ENCODE data around the gene ARHGAP30.

ARHGAP30 gene

DNA sequence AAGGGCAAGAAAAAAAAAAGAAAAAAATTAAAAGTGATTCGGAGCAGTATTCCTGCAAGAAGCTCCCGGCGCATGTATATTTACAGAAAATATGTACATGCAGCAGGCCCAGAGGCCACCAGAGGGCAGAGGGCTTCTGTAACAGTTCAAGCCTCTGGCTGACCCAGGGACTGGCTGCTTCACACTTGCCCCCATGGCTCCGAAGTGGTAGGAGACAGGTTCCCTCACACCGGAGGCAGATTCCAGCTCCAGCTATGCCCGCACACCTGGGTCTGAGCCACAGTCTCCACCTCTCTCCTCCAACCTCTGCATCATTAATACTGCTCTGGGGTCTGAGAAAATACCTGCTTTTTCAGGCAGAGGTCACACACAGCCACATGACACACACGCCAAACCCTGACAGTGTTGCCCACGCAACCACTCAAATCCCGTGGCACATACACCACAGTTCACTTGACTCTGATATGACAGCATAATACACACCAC lies 2.2 kb upstream of the ARHGAP30 start:
- peaks cover 34% of the 10 kb centered on the region for H3K4me1 ChIP-seq (ENCODE audit: control insufficient read depth, low read length)
- no peaks in the 10 kb centered on the region for H3K9me2 ChIP-seq (replicated peaks; ENCODE audit: control insufficient read depth, low read length)
- peaks cover 20% of the 10 kb centered on the region for H3K36me3 ChIP-seq (ENCODE audit: control insufficient read depth, low read length)
- H3K9me3 ChIP-seq (ENCODE audit: control insufficient read depth, insufficient read depth, low read length): no peaks in the 10 kb centered on the region
- H4K20me1 ChIP-seq (ENCODE audit: control insufficient read depth, insufficient read depth, low read depth, low read length): peaks cover 4% of the 10 kb centered on the region; the same call in 1 of the 2 replicates
- TF ChIP-seq, protein P1, sequence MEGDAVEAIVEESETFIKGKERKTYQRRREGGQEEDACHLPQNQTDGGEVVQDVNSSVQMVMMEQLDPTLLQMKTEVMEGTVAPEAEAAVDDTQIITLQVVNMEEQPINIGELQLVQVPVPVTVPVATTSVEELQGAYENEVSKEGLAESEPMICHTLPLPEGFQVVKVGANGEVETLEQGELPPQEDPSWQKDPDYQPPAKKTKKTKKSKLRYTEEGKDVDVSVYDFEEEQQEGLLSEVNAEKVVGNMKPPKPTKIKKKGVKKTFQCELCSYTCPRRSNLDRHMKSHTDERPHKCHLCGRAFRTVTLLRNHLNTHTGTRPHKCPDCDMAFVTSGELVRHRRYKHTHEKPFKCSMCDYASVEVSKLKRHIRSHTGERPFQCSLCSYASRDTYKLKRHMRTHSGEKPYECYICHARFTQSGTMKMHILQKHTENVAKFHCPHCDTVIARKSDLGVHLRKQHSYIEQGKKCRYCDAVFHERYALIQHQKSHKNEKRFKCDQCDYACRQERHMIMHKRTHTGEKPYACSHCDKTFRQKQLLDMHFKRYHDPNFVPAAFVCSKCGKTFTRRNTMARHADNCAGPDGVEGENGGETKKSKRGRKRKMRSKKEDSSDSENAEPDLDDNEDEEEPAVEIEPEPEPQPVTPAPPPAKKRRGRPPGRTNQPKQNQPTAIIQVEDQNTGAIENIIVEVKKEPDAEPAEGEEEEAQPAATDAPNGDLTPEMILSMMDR (IDR thresholded peaks at IDR 0.05; ENCODE audit: low read depth, low read length, poor library complexity, severe bottlenecking): peak; percentile 61
- no peak for TF ChIP-seq EZH2phosphoT487 (IDR thresholded peaks at IDR 0.05; ENCODE audit: borderline replicate concordance, low read length)
- no peak overlapping the region for H3K4me3 ChIP-seq (ENCODE audit: low read length)
- no peak overlapping the region for H3K27ac ChIP-seq (ENCODE audit: low read depth, low read length)
- no peaks in the 10 kb centered on the region for H3K27me3 ChIP-seq (ENCODE audit: control insufficient read depth, low read length)
- H3F3A ChIP-seq (ENCODE audit: control insufficient read depth, insufficient read depth): peaks cover 2% of the 10 kb centered on the region; the same call in 1 of the 2 replicates
- peaks cover 28% of the 10 kb centered on the region for H3K79me2 ChIP-seq (ENCODE audit: control insufficient read depth, low read length)
- no peak overlapping the region for H3K4me2 ChIP-seq (ENCODE audit: low read length)

DNA sequence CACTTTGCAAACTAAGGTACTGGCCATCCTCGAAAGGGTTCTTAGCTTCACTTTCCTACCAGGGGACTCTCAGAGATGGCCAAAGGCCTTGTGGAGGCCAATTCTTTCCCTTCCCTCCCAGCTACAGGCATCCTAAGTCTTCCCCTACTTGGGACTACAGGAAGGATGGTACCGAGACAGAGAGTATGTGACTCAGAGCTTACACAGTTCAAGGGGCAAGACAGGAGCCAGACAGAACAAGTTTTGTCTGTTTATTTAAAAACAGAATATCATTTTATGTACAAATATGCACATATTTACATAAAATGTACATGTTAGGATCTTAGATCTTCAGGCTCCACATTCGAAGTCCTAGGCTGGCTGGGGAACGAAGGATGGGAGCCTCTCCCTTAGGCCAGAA lies 1.1 kb upstream of the ARHGAP30 start:
- peaks cover 38% of the 10 kb centered on the region for H3K4me1 ChIP-seq (ENCODE audit: control insufficient read depth, low read length)
- no peak for TF ChIP-seq EZH2phosphoT487 (IDR thresholded peaks at IDR 0.05; ENCODE audit: borderline replicate concordance, low read length)
- TF ChIP-seq, protein P1 (IDR thresholded peaks at IDR 0.05; ENCODE audit: low read depth, low read length, poor library complexity, severe bottlenecking): no peak
- H3K79me2 ChIP-seq (ENCODE audit: control insufficient read depth, low read length): peaks cover 39% of the 10 kb centered on the region
- H3K9me3 ChIP-seq (ENCODE audit: control insufficient read depth, insufficient read depth, low read length): no peaks in the 10 kb centered on the region
- peaks cover 10% of the 10 kb centered on the region; the same call in 1 of the 2 replicates for H4K20me1 ChIP-seq (ENCODE audit: control insufficient read depth, insufficient read depth, low read depth, low read length)
- no peaks in the 10 kb centered on the region for H3K9me2 ChIP-seq (replicated peaks; ENCODE audit: control insufficient read depth, low read length)
- no peak overlapping the region for H3K27ac ChIP-seq (ENCODE audit: low read depth, low read length)
- peaks cover 30% of the 10 kb centered on the region for H3K36me3 ChIP-seq (ENCODE audit: control insufficient read depth, low read length)
- no peaks in the 10 kb centered on the region for H3K27me3 ChIP-seq (ENCODE audit: control insufficient read depth, low read length)
- H3K4me3 ChIP-seq (ENCODE audit: low read length): no peak overlapping the region
- no peak overlapping the region for H3K4me2 ChIP-seq (ENCODE audit: low read length)
- peaks cover 2% of the 10 kb centered on the region; the same call in 1 of the 2 replicates for H3F3A ChIP-seq (ENCODE audit: control insufficient read depth, insufficient read depth)

DNA sequence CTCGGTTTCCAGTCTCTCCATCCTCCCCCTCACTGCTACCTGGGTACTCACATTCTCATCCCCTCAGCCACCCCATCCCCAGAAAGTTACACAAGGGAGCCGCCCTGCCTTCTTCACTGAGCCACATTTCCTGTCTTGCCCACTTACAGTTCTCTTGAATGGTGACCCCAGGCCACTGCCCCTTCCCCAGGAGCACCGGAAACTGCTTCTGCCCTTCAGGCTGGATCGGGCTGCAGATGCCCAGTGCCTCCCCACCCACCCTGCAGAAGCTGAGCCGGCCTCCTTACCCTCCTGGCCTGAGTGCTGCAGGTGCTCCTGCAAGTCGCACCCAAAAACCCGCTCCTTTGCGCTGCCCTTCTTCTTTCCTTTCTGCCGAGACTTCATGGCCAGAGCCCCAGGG lies 450 bp downstream of the ARHGAP30 start:
- peaks cover 2% of the 10 kb centered on the region; the same call in 1 of the 2 replicates for H3F3A ChIP-seq (ENCODE audit: control insufficient read depth, insufficient read depth)
- peaks cover 38% of the 10 kb centered on the region for H3K4me1 ChIP-seq (ENCODE audit: control insufficient read depth, low read length)
- peaks cover 32% of the 10 kb centered on the region for H3K36me3 ChIP-seq (ENCODE audit: control insufficient read depth, low read length)
- peak overlapping the region; percentile 91 for H3K27ac ChIP-seq (ENCODE audit: low read depth, low read length)
- H3K27me3 ChIP-seq (ENCODE audit: control insufficient read depth, low read length): no peaks in the 10 kb centered on the region
- H3K4me2 ChIP-seq (ENCODE audit: low read length): peak overlapping the region; percentile 94
- H4K20me1 ChIP-seq (ENCODE audit: control insufficient read depth, insufficient read depth, low read depth, low read length): peaks cover 10% of the 10 kb centered on the region; the same call in 1 of the 2 replicates
- H3K4me3 ChIP-seq (ENCODE audit: low read length): peak overlapping the region; percentile 97
- no peaks in the 10 kb centered on the region for H3K9me3 ChIP-seq (ENCODE audit: control insufficient read depth, insufficient read depth, low read length)
- H3K9me2 ChIP-seq (replicated peaks; ENCODE audit: control insufficient read depth, low read length): no peaks in the 10 kb centered on the region
- TF ChIP-seq EZH2phosphoT487 (IDR thresholded peaks at IDR 0.05; ENCODE audit: borderline replicate concordance, low read length): no peak
- TF ChIP-seq, protein P1 (IDR thresholded peaks at IDR 0.05; ENCODE audit: low read depth, low read length, poor library complexity, severe bottlenecking): no peak
- peaks cover 52% of the 10 kb centered on the region for H3K79me2 ChIP-seq (ENCODE audit: control insufficient read depth, low read length)

Measured in DOHH2 (cell line).